Activated CD4-positive, CD25-positive, alpha-beta regulatory T cell (primary cell): ENCODE results near the gene HOXB7.

ENCODE experiments used
- DNase-seq, 4 experiments: peaks; one replicate each; lab custom pipeline; 2025; lab: John Stamatoyannopoulos, UW

HOXB7 gene

DNA sequence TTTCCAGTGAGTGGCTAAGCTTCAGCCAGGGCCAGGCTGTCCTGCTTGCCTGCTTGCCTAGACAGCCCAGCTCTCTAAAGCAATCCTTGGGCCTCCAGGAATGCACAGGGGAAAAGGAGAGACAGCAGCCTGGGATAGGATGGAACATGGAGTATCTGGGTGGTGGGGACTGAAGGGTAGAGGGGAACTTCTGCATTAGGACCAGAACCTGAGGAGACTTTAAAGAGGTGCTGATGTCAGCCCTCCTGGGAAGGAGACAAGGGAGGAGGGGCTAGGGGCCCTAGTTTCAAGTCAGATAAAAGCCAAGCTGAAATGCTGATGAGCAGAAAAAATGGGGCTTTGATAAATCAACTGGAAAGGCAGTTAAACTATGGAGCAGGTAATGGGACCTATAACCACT is 1.8 kb downstream of the HOXB7 start:
- no peak for DNase-seq

GRCh38 chr17:48608494-48608834 is 2.4 kb downstream of the HOXB7 start:
- DNase-seq, result no peak

DNA sequence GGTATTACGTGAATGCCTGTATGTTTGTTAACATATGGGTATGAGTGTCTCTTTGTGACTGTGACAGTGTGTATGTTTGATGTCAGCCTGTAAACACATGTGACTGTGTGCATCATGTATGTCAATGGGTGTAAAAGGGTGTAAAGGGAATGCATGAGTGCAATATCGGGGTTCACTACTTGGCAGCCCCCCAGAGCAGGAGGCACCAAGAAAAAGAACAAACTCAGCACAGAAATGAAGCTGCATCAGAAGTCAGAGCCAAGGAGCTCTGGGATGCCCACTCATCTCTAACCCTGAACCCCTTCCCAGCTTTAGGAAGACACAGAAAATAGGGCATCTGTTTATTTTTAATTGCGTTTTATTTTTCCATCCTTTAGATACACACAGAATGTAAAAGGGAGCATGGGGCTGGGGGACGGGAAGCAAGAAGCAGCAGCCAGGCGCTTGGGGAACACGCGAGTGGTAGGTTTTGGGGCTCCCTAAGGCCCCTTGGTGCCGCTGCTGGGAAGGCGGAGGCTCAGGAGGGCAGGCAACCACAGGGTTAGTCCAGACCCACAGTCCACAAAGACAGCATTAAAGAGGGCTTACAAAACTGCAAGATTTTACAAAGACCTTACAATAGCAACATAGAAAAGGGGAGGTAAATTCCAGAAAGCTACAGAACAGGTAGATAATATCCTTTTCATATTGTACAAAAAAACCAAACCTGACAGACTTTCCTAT is 3.8 kb downstream of the HOXB7 start:
- no peak for DNase-seq

GRCh38 chr17:48605991-48606891 is 4.6 kb downstream of the HOXB7 start:
- DNase-seq, result no peak

DNA sequence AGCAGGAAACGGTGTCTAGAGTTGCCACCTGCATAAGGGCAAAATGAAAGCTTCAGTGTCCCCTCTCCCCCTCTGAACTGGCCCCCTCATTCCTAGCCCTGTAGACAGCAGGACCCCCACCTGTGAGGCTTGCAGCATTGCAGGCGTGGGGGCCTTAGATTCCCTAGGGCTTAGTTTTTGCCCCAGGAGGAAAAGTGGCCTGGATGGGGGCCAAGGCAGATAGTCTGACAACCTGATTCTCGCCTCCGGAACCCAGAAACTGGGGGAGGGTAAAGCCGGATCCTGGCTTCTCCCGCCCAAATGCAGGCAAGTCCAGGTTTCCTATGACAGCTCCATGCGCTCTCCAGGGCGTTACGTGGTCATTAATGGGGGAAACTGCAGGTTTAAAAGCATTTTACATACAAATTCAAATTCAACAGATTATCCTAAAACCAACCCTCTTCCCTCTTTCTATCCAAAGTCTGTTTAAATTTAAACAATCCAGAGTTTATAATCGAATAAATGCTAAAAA is 5.4 kb downstream of the HOXB7 start:
- no peak for DNase-seq

GRCh38 chr17:48604770-48605329 is 6.0 kb downstream of the HOXB7 start, which contains the start of gene HOXB6:
Gene HOXB6 (minus strand): TSS chr17:48604986. CDS start chr17:48598150, 6,836 bp downstream.
- DNase-seq, result no peak

GRCh38 chr17:48603959-48604769 is 6.7 kb downstream of the HOXB7 start:
- no peak for DNase-seq

- no peak for DNase-seq
These were observed 9.0 kb downstream of the HOXB7 start for GRCh38 chr17:48601539-48602425.

- no peak for DNase-seq
These were observed 9.6 kb downstream of the HOXB7 start for GRCh38 chr17:48601207-48601538.

DNA sequence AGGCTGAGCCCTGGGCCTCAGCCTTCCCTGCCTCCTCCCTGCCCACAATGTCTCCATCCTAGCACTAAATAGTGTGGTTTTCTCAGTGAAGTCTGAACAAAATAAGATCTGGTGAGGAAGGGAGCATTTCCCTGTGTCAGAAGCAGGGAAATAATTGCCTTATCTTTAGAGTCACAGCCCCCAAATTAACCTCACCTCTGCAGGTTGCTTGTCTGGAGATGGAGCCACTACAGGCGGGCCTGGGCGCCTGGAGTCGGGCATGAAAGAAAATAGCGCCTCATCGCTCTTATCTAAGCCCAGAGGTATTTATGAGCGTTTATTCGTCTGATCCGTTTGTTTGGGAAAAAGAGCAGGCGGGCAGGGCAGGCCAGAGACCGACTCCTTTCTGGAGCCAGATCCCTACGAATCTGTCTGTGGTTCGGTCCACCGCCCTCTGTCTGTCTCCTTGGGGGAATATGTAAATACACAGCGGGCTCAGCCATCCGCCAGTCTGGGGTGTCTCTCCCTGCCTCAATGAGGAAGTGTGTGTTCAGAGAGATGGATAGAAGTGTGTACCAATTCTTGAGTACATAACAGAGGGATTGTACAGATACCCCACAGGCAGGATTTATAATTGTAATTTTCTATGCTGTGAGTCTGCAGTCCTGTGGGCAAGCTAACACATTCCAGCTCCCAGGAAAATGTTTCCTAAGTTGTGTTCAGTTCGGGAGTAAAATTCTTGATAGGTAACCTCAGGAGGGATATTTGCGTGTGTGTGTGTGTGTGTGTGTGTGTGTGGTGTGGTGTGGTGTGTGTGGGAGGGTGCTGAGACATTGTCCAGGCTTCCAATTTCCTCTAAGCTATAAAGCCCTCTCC is 10.3 kb downstream of the HOXB7 start:
- DNase-seq, result no peak

- DNase-seq, result no peak
These were observed 11.5 kb downstream of the HOXB7 start for GRCh38 chr17:48599354-48599753.

GRCh38 chr17:48598736-48599135 is 12.1 kb downstream of the HOXB7 start:
- no peak for DNase-seq

DNA sequence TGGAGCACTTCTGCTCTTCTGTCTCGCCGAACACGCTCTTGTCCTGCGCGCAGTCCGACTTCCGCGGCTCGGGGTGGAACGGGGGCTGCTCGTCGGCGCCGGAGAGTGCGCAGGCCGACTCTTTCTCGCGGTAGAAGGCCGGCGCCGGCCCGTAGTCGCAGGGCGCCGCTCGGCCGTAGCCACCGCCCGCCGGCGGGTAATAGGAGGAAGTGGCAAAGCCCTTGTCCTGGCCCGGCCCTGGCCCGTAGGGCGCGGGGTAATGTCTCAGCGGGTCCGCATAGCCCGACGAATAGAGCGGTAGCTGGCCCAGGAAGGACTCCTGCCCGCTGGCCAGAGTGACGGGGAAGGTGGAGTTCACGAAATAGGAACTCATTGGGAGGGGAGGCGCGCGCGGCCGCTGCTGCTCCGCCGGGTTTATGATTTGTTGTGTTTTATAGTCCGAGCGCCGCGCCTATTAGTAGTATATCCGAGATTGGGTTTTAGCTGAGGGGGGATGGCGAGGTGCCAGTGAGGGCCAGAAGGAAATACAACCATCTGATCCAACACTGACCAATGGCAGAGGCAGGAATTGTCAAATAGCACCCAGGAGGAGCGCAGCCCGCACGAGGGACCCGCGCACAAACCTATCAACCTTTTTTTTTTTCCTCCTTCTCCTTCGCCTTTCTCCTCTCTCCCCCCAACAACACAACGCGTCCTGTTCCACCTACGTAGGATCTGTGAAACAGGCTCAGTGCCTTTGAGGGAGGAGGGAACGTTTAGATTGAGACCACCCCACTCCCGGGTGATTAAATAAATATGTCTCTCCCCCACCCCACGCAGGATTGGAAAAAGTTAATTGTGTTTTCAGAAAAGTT is 12.8 kb downstream of the HOXB7 start:
- DNase-seq, result no peak

DNA sequence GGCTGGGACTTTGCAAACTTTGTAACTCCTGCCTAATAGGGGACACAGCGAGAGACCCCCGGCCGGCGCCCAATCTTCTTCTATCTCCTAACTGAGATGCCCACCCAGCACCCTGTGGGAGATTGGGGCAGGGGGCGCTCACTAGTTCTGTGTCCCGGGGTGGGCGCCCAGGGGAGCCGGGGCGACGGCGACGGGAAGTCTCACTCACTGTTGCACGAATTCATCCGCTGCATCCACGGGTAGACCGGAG is 13.4 kb downstream of the HOXB7 start:
- no peak for DNase-seq

DNA sequence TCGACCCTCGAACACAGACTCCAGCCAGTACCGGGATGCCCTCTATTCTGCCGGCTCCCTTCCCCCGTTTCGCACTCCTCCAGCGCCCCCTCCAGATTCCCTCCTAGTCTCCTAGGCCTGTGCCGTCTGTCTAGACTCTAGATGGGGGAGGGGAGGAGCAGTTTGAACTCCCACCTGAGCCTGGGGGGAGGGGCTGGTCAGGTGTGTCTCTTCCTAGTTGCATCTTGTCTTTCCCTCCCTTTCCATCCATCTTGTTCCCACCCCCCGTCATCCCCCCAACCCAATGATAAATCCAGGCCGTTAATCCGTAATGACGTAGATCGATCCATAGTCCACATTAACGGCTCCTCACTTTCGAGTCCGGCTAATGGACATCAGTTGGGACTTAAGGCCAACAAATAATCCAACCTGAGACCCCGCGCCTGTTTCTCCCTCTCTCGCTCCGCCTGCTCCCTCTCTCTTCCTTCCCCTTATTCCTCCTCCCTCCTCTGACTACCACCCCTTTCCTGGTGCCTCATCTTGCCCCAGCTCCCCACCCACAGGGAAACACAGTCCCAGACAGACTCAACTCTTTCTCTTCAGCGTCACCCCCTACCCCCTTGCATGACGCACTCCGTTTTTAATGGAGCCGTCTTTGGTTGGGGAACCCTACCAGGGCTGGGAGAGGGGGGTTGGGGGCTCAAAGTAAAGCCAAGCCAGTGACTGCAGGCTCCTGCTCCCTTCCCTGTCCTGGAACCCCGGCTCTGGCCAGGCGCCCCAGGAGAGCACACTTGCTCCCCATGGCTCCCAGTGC is 13.9 kb downstream of the HOXB7 start:
- no peak for DNase-seq

- no peak for DNase-seq
These were observed 14.7 kb downstream of the HOXB7 start for GRCh38 chr17:48596000-48596734.

DNA sequence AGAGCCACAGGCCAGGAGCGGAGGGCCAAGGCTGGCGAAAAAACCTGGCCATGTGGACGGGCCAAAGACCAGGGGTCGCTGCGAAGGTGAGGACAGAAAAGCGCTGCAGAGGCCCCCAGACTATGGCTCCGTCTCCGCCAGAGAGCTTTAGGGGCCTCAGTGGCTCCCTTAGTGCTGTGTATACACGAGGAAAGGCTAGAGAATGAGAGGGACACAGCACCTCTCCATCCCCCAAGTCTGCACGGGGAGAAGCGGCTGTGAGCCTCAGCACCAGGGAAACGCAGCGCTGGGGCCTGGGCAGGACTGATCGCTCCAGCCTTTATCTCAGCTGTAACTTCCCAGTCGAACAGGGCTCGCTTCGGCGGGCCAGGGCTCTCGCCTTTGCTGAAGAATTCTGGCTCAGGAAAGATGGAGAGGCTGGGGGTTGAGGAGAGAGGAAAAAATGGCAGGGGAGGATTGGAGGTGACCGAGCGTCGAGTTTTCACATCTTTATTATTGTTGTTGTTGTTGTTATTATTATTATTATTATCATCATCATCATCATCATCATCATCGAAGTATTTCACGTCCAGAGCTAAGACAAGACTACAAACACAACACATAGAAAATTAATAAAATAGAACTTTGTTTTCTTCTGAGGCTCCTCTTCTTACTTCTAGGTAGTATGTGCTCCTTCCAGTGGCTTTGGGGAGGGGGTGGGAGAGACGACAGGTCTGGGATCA is 15.4 kb downstream of the HOXB7 start:
- DNase-seq, result no peak
